Tibial nerve (tissue), 4 donors: Measurements from ENCODE around the gene CEBPG. TPM values are rescaled to one million over a fixed set of nuclear protein-coding genes. Genes with fewer than 3 reads are reported as not detected.
A peak's percentile ranks its signal among the peaks of the same experiment; 100 is the strongest.

ENCODE experiments used
- DNase-seq, 2 donors: peaks; one replicate each; pipeline ENCODE4 v3.0.0-alpha.2; 2019; ENCODE audit warnings: low spot score in 2 of 2
- H3K27ac ChIP-seq, 4 donors: fragments of 200-600 bp; sonication (generic) in 3 of 4; one replicate each; pipeline ENCODE4 v1.5.1; 2017 to 2019; ENCODE audit warnings: mild to moderate bottlenecking in 1 of 4
- H3K27me3 ChIP-seq, 2 donors: fragments of 200-600 bp; sonication (generic) in 1 of 2; one replicate each; pipeline versions ENCODE4 v1.5.1 to v1.6.0; 2017 to 2019
- H3K36me3 ChIP-seq, 3 donors: fragments of 200-600 bp; sonication (generic); one replicate each; pipeline ENCODE4 v1.5.1; 2018 to 2019
- H3K4me1 ChIP-seq, 4 donors: fragments of 200-600 bp; sonication (generic) in 3 of 4; one replicate each; pipeline ENCODE4 v1.5.1; 2017 to 2019
- H3K4me3 ChIP-seq, 4 donors: fragments of 200-600 bp; sonication (generic) in 3 of 4; one replicate each; pipeline ENCODE4 v1.5.1; 2017 to 2019; ENCODE audit warnings: mild to moderate bottlenecking in 1 of 4, moderate library complexity in 1 of 4
- H3K9me3 ChIP-seq, 4 donors: fragments of 200-600 bp; sonication (generic) in 3 of 4; one replicate each; pipeline ENCODE4 v1.5.1; 2017 to 2019
- EP300 ChIP-seq, 2 donors: sonication (generic); formaldehyde crosslinking; IDR thresholded peaks; one replicate each; pipeline ENCODE4 v1.6.1; 2017; ENCODE audit warnings: antibody characterized with exemption in 2 of 2, mild to moderate bottlenecking in 1 of 2
- POLR2A ChIP-seq, 2 donors: fragments of 450-650 bp; IDR thresholded peaks; one replicate each; pipeline ENCODE4 v1.6.1; 2017; ENCODE audit warnings: antibody characterized with exemption in 2 of 2, mild to moderate bottlenecking in 2 of 2, moderate library complexity in 2 of 2
- WGBS, 2 donors: methylation state at CpG; one replicate each; pipeline ENCODE4 v1.1.5; 2018; 5-methylcytosine and 5-hydroxymethylcytosine counted together
- total RNA-seq, 4 donors: library from RNA; depleted of rRNA; stranded (reverse); fragments of >200 nt; gene quantifications; one replicate each; pipeline ENCODE4 v1.1.0, GENCODE V29; 2016
- TF ChIP-seq, protein P1 (sequence below), 5 experiments: fragments of 200-600 bp in 3 of 5; fragments of 450-650 bp in 2 of 5; sonication (generic) in 3 of 5; IDR thresholded peaks; one replicate each; pipeline ENCODE4 v1.5.1; 2016 to 2019; ENCODE audit warnings: antibody characterized with exemption in 5 of 5, mild to moderate bottlenecking in 3 of 5, moderate library complexity in 2 of 5

CEBPG gene
- total RNA-seq, 4 donors from 2014 or later, result 15.5 to 18.6 (median 16.7) TPM

DNA sequence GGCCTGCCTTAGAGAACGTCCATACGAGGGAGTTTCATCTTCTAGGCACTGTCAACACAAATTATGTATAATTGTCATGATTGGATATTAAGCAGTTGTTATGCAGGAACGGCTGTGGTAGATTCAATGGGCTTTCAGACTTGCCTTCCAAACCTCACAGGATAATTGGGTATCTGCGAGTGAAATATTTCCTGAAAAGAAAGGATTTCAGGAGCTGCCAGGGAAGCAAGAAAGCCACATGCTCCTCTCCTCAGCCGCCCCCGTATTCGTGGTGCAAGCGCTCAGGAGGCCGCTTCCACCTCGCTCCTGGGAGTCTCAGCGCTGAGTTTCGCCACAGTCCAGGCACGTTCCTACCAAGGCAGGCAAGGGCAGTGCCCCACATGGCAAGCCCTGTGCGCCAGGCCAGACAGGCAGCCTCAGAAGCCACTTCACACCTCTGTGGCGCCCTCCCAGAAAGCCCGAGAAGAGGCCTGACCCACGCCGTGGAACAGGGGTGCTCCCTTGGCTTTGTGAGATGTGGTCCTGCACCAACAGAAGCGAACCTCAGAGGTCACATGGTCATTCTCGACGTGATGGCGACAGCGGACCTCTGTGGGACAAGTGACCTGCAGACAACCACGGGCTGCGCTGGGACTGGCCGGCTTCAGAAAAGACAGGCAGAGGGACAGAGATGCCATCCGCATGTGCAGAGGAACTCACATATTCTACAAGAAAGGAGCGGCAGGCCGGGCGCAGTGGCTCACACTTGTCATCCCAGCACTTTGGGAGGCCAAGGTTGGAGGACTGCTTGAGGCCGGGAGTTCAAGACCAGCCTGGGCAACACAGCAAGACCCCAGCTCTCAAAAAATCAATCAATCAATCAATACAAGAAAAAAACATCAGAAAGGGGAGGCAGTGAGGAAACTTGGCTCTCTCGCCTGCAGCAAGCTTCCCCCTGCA, 41.4 kb downstream of the CEBPG start:
- Histone ChIP-seq H3K27ac (no peak overlapping the region), H3K4me3 (no peak overlapping the region), H3K9me3 (no peaks in the 10 kb centered on the region), H3K4me1 (peaks cover 0 to 8% (median 1%) of the 10 kb centered on the region in 4 donors), H3K27me3 (no peaks in the 10 kb centered on the region), H3K36me3 (peaks cover 0 to 23% (median 0%) of the 10 kb centered on the region in 3 donors)
- 91 to 92% methylated on average over 32 of the region's 32 CpGs for WGBS, 2 donors
- DNase-seq, result no peak
- TF ChIP-seq, protein P1, sequence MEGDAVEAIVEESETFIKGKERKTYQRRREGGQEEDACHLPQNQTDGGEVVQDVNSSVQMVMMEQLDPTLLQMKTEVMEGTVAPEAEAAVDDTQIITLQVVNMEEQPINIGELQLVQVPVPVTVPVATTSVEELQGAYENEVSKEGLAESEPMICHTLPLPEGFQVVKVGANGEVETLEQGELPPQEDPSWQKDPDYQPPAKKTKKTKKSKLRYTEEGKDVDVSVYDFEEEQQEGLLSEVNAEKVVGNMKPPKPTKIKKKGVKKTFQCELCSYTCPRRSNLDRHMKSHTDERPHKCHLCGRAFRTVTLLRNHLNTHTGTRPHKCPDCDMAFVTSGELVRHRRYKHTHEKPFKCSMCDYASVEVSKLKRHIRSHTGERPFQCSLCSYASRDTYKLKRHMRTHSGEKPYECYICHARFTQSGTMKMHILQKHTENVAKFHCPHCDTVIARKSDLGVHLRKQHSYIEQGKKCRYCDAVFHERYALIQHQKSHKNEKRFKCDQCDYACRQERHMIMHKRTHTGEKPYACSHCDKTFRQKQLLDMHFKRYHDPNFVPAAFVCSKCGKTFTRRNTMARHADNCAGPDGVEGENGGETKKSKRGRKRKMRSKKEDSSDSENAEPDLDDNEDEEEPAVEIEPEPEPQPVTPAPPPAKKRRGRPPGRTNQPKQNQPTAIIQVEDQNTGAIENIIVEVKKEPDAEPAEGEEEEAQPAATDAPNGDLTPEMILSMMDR (IDR thresholded peaks at IDR 0.05), result no peak
- TF ChIP-seq EP300 (IDR thresholded peaks at IDR 0.05), result no peak
- no peak for TF ChIP-seq POLR2A (IDR thresholded peaks at IDR 0.05)

DNA sequence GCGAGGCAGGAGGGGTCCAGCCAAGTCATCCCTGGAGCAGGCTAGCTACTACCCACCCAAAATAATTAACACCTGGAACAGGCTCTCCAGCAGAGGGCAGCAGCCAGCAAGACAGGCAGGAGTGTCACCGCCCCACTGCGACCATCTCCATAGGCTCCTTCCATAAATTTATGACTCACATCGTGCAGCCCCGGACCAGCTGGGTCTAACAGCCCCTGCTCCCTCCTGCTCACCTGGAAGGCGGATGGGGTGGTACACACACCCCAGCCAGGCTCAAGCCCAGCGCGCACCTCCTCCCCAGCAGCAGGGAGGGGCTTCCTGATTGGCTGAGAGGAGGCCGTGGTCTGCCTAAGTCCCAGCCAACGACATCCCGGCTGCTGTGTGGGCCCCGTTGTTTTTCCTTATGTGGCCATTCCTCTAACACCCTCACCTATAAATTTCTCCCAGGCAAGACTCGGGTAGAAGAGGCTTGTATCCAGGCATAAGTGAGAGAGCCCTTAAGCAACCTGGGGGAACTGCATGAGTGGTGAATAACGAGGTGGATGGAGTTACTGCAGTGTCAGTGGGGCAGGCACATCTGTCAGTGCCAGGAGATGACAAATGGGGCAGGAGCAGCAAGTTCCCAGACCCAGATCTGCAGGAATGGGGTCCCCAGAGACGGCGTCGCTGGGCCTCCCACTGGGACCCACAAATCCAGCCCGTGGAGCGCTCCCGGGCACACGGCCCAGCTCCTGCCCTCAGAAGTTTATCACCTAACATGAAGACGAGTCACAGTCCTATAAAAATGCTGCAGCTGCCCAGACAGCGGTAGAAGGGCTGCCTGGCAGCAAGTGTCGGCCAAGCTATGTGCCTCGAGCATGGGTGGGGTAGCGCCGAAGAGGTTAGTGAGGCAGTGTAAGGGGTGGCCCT, 43.1 kb downstream of the CEBPG start:
- Histone ChIP-seq H3K4me1 (peaks cover 0 to 8% (median 1%) of the 10 kb centered on the region in 4 donors), H3K36me3 (peaks cover 0 to 13% (median 0%) of the 10 kb centered on the region in 3 donors), H3K9me3 (no peaks in the 10 kb centered on the region), H3K27me3 (no peaks in the 10 kb centered on the region), H3K4me3 (no peak overlapping the region), H3K27ac (no peak overlapping the region)
- 42 to 45% methylated on average over 26 of the region's 27 CpGs for WGBS, 2 donors
- peak in 1 of 2 donors; percentile 65 for DNase-seq
- TF ChIP-seq, protein P1 (IDR thresholded peaks at IDR 0.05), result peak in 4 of 5 experiments; percentile 48 to 56 (median 54)
- TF ChIP-seq POLR2A (IDR thresholded peaks at IDR 0.05), result no peak

DNA sequence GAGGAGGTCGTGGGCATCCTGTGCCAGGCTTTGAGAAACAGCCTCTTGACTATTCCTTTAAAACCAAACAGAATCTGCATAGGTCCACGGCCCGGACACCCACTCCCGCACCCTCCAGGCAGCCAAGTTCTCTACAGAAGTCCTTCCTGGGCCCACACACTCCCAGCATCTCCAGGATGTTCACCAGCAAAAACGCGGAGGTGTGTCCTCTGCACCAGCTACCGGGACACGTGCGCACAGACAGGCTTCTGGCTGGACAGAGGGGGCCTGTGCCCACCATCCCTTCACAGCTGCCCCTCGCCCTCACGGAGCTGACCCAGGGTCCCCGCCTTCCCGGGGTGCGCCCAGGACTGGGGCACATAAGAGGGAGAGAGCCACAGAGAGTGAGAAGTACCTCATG, 44.2 kb downstream of the CEBPG start:
- no peak for TF ChIP-seq POLR2A (IDR thresholded peaks at IDR 0.05)
- no peak for TF ChIP-seq EP300 (IDR thresholded peaks at IDR 0.05)
- TF ChIP-seq, protein P1 (IDR thresholded peaks at IDR 0.05), result no peak
- WGBS, 2 donors, result 88 to 95% methylated on average over 14 of the region's 14 CpGs
- no peak overlapping the region for H3K4me3 ChIP-seq

DNA sequence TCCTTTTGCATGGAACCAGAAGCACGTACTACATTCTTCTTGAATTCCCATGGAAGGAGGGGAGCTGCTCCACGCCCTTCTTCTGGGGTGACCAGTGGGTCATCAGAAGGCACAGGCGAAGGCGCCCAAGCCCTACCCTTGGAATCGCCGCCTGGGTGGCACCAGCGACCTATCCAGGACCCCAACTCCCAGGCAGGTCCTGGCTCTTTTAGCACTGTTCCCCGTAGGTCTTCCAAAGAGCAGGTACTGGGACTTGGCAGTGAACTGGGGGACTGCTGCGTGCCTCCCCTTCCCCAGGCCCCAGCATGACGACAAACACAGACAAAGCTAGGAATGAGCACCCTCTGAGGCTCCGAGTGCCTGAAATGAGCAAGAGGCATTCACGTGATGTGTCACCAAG, 45.0 kb downstream of the CEBPG start:
- H3K4me1 ChIP-seq, result peaks cover 0 to 8% (median 1%) of the 10 kb centered on the region in 4 donors
- WGBS, 2 donors, result 74 to 92% methylated on average over 11 to 12 of the region's 12 CpGs
- TF ChIP-seq POLR2A (IDR thresholded peaks at IDR 0.05), result no peak
- TF ChIP-seq, protein P1 (IDR thresholded peaks at IDR 0.05), result no peak
- no peak overlapping the region for H3K4me3 ChIP-seq
- no peak for DNase-seq
- H3K9me3 ChIP-seq, result no peaks in the 10 kb centered on the region
- peaks cover 0 to 10% (median 0%) of the 10 kb centered on the region in 3 donors for H3K36me3 ChIP-seq
- H3K27me3 ChIP-seq, result no peaks in the 10 kb centered on the region
- H3K27ac ChIP-seq, result no peak overlapping the region

More for the DNA sequence above, 44.2 kb downstream of the CEBPG start:
- Histone ChIP-seq H3K27me3 (no peaks in the 10 kb centered on the region), H3K9me3 (no peaks in the 10 kb centered on the region), H3K36me3 (peaks cover 0 to 10% (median 0%) of the 10 kb centered on the region in 3 donors), H3K4me1 (peaks cover 0 to 8% (median 1%) of the 10 kb centered on the region in 4 donors), H3K27ac (no peak overlapping the region)
- DNase-seq, result no peak
